Suppressor macrophage treated with lipopolysaccharide for 4 hours (primary cell): ENCODE data around the gene ALKBH6.
A peak's percentile ranks its signal among the peaks of the same experiment; 100 is the strongest.
"Not testable (repeated sequence)": the region's sequence is repeated elsewhere in the genome, so short reads cannot be mapped to it uniquely, and the experiment has no call there.

Experiments
- DNase-seq: peaks from one replicate; pipeline ENCODE4 v3.0.0-alpha.2; 2020

Gene ALKBH6

GRCh38 chr19:36014012-36014924 lies at the start of gene ALKBH6:
ALKBH6 (minus strand) TSS chr19:36014213; CDS start chr19:36013397, 816 bp downstream.
- DNase-seq, result peak; percentile 100

DNA sequence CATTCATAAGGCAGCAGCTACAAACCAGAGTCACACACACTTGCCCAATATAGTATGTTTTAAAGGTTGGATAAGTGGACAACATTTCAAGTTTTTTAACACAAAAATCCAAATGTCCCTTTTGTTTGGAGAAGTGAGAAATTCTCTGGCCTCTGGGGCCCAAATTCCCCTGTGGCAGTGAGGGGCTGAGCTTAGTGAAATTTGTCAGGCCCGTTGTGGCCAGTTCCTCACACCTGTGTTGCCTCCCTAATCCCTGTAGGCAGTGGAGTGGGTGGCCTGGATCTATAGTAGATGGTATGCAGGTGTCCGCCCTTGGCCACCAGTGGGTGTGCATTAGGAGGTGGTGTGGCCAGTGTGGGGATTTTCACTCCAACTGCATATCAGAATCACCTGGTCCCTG lies 47.4 kb upstream of the ALKBH6 start:
- no peak for DNase-seq

GRCh38 chr19:36060430-36060829 lies 46.4 kb upstream of the ALKBH6 start:
- DNase-seq, result peak; percentile 15

DNA sequence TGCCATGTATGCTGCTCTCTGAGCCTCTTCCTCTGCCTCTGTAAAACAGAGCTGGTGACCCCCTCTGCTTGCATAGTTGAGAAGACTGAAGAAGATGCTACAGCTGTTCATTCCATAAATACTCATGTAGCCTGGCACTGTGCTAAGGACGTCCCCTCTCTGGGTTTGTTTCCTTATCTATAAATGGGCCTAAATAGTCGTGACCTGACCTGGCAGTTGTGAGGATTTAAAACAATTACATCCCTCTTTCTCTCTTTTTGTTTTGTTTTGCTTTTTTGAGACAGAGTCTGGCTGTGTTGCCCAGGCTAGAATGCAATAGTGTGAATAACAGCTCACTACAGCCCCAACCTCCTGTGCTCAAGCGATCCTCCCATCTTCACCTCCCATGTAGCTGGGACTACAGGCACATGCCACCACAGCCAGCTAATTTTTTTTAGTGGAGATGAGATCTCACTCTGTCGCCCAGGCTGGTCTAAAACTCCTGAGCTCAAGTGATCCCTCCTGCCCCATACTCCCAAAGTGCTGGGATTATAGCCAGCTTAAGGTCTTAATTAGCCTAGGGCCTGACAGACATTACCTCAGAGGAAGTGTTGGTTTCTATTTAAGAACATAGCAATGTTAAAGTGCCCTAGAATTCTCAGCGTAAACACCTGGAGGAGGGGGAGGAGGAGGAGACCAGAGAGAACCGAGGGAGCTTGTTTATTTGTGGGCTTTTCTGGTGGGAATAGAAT lies 45.3 kb upstream of the ALKBH6 start:
- no peak for DNase-seq

GRCh38 chr19:36058481-36059179 lies 44.6 kb upstream of the ALKBH6 start:
- no peak for DNase-seq

- peak; percentile 97 for DNase-seq
These were observed 41.0 kb upstream of the ALKBH6 start, which contains the start of gene WDR62 for GRCh38 chr19:36054733-36055686. WDR62 (plus strand) TSS chr19:36054897; CDS start chr19:36054972, 75 bp downstream.

DNA sequence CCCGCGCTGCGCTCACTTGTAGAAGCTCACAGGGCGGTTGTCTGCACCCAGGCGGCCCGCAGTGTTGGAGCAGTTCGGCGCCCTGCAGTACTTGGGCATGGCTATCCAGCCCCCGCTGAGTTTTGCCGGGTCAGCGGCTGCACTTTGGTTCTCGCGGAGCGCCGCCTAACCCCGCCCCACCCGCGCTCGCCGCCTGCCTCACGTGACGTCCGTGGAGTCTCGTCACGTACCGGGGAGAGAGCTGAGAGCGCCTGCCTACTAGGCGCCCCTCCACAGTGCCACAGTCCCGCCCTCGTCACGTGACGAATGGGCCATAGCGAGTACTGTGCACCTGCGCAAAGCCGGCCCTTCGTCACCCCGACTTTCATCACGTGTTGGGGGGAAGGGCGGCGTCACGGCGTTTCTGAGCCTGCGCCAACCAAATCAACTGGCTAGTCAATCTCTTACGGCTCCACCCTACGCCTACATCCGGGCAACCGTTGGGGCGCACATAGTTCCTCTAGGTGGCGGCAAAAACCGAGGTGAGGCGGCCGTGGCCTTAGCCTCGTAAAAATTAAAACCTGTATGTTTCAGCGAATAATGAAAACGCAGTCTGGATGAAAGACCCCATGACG lies 40.2 kb upstream of the ALKBH6 start, which contains the start of gene THAP8:
THAP8 (minus strand) TSS at position 167 of the 614 bp plus-strand sequence; CDS start at position 99, 68 bp downstream.
- peak; percentile 100 for DNase-seq

GRCh38 chr19:36051637-36052036 lies 37.6 kb upstream of the ALKBH6 start:
- no peak for DNase-seq

GRCh38 chr19:36051236-36051635 lies 37.2 kb upstream of the ALKBH6 start:
- no peak for DNase-seq

DNA sequence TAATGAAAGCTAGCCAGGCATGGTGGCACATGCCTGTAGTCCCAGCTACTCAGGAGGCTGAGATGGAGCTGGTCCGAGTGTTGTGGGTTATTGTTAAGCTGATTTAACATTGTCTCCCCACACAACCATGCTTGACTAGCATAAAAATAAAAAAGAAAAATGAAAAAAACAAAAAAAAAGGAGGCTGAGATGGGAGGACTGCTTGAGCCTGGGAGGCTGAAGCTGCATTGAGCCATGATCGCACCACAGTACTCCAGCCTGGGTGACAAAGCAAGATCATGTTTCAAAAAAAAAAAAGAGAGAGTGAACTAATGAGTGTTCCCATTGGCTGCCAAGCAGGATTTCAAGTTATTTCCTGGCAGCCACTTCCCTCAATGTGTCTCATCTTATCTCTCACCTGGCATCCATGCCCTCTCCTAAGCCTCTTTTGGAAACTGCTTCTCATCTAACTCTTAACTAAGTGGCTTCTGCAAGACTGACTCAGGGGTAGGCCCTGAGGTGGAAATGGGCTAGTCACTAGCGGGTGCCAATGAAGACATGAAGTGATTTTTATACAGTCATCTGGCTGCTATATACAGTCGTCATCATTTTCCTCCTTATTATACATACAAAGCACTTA lies 35.2 kb upstream of the ALKBH6 start:
- DNase-seq, result no peak

DNA sequence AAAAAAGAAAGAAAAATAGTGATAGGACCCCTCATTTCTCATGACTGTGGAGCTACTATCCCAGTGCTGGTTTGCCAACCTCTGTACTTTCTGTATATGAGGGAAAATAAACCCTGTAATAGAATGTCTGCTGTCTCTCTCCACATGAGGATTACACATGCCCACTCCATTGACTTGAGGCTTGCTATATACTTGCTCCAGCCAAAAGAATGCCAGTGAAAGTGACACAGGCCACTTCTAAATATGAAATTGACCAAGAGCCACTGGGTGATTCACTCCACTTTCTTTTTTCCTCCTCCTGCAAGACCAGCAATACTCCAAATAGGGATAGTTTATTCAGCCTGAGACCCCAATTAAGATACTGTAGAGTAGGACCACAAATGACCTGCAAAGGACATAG lies 33.8 kb upstream of the ALKBH6 start:
- no peak for DNase-seq

- no peak for DNase-seq
These were observed 32.5 kb upstream of the ALKBH6 start for GRCh38 chr19:36046443-36047050.

GRCh38 chr19:36043952-36044351 lies 29.9 kb upstream of the ALKBH6 start:
- DNase-seq, result no peak

DNA sequence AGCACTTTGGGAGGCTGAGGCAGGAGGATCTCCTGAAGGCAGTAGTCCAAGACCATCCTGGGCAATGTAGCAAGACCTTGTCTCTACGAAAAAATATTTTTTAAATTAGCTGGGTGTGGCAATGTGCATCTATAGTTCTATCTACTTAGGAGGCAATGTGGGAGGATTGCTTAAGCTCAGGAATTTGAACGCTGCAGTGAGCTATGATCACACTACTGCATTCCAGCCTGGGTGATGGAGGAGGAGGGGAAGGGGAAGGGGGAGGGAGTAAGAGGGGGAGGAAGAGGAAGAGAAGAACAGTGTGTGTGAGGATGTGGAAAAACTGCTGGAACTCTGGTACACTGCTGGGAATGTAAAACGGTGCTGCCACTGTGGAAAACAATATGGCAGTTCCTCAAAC lies 27.8 kb upstream of the ALKBH6 start:
- DNase-seq, result peak; percentile 40

DNA sequence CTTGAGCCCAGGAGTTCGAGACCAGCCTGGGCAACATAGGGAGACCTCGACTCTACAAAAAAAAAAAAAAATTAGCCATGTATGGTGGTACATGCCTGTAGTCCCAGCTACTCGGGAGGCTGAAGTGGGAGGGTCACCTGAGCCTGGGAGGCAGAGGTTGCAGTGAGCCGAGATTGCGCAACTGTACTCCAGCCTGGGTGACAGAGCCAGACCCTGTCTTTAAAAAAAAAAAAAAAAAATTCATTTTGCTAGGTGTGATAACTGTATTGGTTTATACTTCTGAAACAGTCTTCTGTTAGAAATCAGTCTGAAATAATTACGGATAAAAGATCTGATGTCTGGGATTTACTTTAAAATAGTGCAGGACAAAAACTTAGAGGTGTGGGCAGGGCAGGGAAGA lies 27.1 kb upstream of the ALKBH6 start:
- DNase-seq, result not testable (repeated sequence)

DNA sequence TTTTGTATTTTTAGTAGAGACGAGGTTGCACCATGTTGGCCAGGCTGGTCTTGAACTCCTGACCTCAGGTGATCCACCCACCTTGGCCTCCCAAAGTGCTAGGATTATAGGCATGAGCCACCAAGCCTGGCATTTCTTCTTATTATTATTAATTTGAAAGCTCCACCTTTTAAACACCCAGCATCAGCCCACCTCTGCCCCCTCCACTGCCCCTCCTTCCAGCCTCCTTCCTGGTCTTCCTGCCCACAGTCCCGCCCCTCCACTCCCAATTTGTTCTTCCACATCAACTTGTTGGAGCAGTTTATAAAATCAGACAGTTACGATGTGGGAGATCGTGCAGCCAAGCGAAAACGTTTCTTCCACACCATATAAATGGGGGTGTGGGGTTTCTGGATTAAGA lies 26.5 kb upstream of the ALKBH6 start:
- no peak for DNase-seq

GRCh38 chr19:36032251-36033104 lies 18.5 kb upstream of the ALKBH6 start, which contains the start of gene CLIP3:
CLIP3 (minus strand) TSS chr19:36032873; CDS start chr19:36032357, 516 bp downstream.
- no peak for DNase-seq

DNA sequence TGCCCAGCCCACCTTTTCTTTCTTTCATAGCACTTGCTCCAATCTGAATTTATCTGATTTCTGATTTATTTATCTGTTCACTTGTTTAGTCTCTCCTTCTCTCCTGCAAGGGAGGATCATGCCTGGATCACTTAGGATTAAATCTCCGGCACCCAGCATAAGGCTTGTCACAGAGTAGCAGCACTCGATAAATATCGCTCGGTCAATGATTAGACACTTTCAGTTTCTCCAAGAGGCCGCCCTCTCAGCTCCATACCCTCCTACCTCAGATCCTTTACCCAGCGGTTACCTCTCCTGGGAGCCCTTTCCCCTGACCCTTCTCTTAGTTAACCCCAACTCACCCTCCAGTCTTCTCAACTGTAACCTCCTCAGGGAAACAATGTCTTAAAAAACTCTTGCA lies 17.3 kb upstream of the ALKBH6 start:
- DNase-seq, result no peak
